ENCODE data around the gene ERF. TPM values are rescaled to one million over a fixed set of nuclear protein-coding genes. Genes with fewer than 3 reads are reported as not detected.

Gene ERF
- total RNA-seq, 1 donor from 2014 or later = 43.1 TPM

GRCh38 chr19:42289556-42290041 lies 34.7 kb upstream of the ERF start:
- Histone ChIP-seq H3K36me3 (no peaks in the 10 kb centered on the region), H3K27me3 (no peaks in the 10 kb centered on the region), H3K79me2 (ENCODE audit: low read depth) (peaks cover 24% of the 10 kb centered on the region), H3K9me3 (ENCODE audit: low read depth) (no peaks in the 10 kb centered on the region), H3K9ac (no peak overlapping the region), H3F3A (ENCODE audit: low read depth) (peaks cover 15% of the 10 kb centered on the region), H2AFZ (replicated peaks) (no peak overlapping the region), H4K20me1 (ENCODE audit: low read depth) (peaks cover 70% of the 10 kb centered on the region), H3K4me2 (no peak overlapping the region), H3K27ac (peak overlapping the region; percentile 20), H3K4me3 (no peak overlapping the region), H3K4me1 (peaks cover 10% of the 10 kb centered on the region)
- Mint-ChIP-seq H3K27ac (no peak overlapping the region), H3K36me3 (peaks cover 18% of the 10 kb centered on the region), H3K4me1 (peaks cover 19% of the 10 kb centered on the region), H3K9me3 (no peaks in the 10 kb centered on the region), H3K4me3 (no peak overlapping the region), H3K27me3 (ENCODE audit: insufficient read depth, low read depth) (peaks cover 8% of the 10 kb centered on the region)
- TF ChIP-seq EZH2phosphoT487 (IDR thresholded peaks at IDR 0.05) = no peak
- TF ChIP-seq EZH2 (IDR thresholded peaks at IDR 0.05) = no peak
- no peak for TF ChIP-seq CTCF (IDR thresholded peaks at IDR 0.05)
- no peak for DNase-seq (ENCODE audit: low spot score)

GRCh38 chr19:42288881-42289555 lies 34.1 kb upstream of the ERF start:
- Histone ChIP-seq H2AFZ (replicated peaks) (no peak overlapping the region), H3K4me1 (peaks cover 10% of the 10 kb centered on the region), H3K27me3 (no peaks in the 10 kb centered on the region), H3K9me3 (ENCODE audit: low read depth) (no peaks in the 10 kb centered on the region), H3K4me2 (no peak overlapping the region), H3K4me3 (no peak overlapping the region), H3K79me2 (ENCODE audit: low read depth) (peaks cover 26% of the 10 kb centered on the region), H3K36me3 (no peaks in the 10 kb centered on the region), H3F3A (ENCODE audit: low read depth) (peaks cover 10% of the 10 kb centered on the region), H3K9ac (no peak overlapping the region), H4K20me1 (ENCODE audit: low read depth) (peaks cover 71% of the 10 kb centered on the region), H3K27ac (peak overlapping the region; percentile 20)
- Mint-ChIP-seq H3K27ac (no peak overlapping the region), H3K4me1 (peaks cover 19% of the 10 kb centered on the region), H3K4me3 (no peak overlapping the region), H3K36me3 (peaks cover 18% of the 10 kb centered on the region), H3K27me3 (ENCODE audit: insufficient read depth, low read depth) (peaks cover 8% of the 10 kb centered on the region), H3K9me3 (no peaks in the 10 kb centered on the region)
- TF ChIP-seq EZH2 (IDR thresholded peaks at IDR 0.05) = no peak
- no peak for TF ChIP-seq CTCF (IDR thresholded peaks at IDR 0.05)
- no peak for TF ChIP-seq EZH2phosphoT487 (IDR thresholded peaks at IDR 0.05)
- no peak for DNase-seq (ENCODE audit: low spot score)

GRCh38 chr19:42288387-42288786 lies 33.5 kb upstream of the ERF start:
- Mint-ChIP-seq H3K9me3 (no peaks in the 10 kb centered on the region), H3K27me3 (ENCODE audit: insufficient read depth, low read depth) (peaks cover 8% of the 10 kb centered on the region), H3K4me1 (peaks cover 19% of the 10 kb centered on the region), H3K36me3 (peaks cover 18% of the 10 kb centered on the region), H3K27ac (no peak overlapping the region), H3K4me3 (no peak overlapping the region)
- Histone ChIP-seq H4K20me1 (ENCODE audit: low read depth) (peaks cover 70% of the 10 kb centered on the region), H3F3A (ENCODE audit: low read depth) (peaks cover 10% of the 10 kb centered on the region), H3K27me3 (no peaks in the 10 kb centered on the region), H3K9ac (no peak overlapping the region), H3K27ac (no peak overlapping the region), H3K4me3 (no peak overlapping the region), H3K4me1 (peaks cover 12% of the 10 kb centered on the region), H3K4me2 (no peak overlapping the region), H3K79me2 (ENCODE audit: low read depth) (peaks cover 26% of the 10 kb centered on the region), H2AFZ (replicated peaks) (no peak overlapping the region), H3K9me3 (ENCODE audit: low read depth) (no peaks in the 10 kb centered on the region), H3K36me3 (no peaks in the 10 kb centered on the region)
- no peak for TF ChIP-seq CTCF (IDR thresholded peaks at IDR 0.05)
- TF ChIP-seq EZH2 (IDR thresholded peaks at IDR 0.05) = no peak
- no peak for TF ChIP-seq EZH2phosphoT487 (IDR thresholded peaks at IDR 0.05)
- DNase-seq (ENCODE audit: low spot score) = no peak
